NCI-H82 treated with DMSO at 0.1 percent for 48 hours (cell line): ENCODE measurements around the gene OR2AG1.
A peak's percentile ranks its signal among the peaks of the same experiment; 100 is the strongest.

ENCODE experiments used
- DNase-seq: peaks from one replicate; lab custom pipeline; 2025; ENCODE audit not compliant: unreplicated experiment; lab: John Stamatoyannopoulos, UW

The OR2AG1 gene, protein sequence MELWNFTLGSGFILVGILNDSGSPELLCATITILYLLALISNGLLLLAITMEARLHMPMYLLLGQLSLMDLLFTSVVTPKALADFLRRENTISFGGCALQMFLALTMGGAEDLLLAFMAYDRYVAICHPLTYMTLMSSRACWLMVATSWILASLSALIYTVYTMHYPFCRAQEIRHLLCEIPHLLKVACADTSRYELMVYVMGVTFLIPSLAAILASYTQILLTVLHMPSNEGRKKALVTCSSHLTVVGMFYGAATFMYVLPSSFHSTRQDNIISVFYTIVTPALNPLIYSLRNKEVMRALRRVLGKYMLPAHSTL

DNA sequence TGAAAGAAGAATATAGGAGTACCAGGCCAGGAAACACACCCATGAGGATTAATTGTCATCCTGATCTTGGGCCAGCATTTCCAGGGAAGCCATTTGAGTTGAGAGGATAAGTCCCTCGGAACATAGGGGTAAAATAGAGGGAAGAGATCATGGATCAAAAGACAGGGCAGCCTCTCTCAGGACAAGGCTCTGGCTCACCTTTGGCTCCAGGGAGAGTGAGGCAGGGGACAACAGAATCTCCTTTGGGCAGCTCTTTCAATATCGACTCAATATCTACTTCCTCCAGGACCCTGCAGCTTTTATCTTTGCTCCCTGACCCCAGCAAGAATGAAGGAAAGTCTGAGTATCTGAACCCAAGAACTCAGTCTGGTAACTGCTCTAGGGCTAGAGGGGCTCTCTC lies at the start of gene OR2AG1:
Gene OR2AG1 (plus strand): TSS at position 301 of the 400 bp plus-strand sequence. CDS start 2,018 bp downstream, outside the sequence.
- no peak for DNase-seq

- no peak for DNase-seq
These were observed 49.2 kb upstream of the OR2AG1 start for GRCh38 chr11:6733326-6734275.

GRCh38 chr11:6734616-6735015 lies 48.2 kb upstream of the OR2AG1 start:
- no peak for DNase-seq

DNA sequence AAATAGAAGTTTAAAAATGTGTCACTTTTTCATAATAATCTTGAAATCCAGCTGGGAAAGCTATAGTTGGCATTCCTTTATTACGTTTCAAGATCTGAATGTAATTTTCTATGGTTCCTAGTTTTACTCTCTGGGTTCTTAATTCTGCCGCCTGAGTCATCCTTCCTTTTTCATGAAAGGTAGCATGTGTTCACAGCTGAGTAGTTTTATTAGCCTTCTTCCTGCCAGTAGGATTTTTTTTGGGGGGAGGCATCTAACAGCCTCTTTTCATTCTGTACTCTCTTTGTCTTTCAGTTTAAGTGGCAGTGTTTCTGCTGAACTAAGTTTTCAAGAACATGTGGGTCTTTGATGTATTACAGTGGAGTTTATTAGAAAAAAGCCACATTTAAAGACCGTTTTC lies 47.5 kb upstream of the OR2AG1 start:
- no peak for DNase-seq

DNA sequence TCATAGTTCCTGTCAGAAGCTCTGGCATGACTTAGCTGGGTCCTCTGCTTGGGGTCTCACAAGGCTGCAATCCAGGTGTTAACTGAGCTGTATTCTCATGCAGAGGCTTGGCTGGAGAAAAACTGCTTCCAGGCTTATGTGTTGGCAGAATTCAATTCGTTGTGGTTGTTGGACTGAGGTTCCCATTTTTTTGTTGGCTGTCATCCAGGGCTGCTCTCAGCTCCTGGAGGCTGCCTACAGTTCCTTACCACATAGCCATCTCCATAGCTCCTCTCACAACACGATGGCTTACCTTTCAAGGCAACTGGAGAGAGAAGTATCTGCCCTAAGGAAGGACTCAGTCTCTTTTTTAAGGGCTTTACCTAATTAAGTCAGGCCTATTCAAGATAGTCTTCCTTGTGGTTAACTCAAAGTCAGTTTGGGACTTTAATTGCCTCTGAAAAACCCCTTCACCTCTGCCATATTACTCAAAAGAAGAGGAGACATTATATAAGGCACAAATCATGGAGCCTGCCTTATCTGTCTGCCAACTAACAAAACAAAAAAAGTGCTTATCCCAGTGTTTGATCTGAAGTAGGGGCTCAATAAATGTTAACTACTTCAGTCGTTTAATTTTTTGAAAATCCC lies 46.2 kb upstream of the OR2AG1 start:
- no peak for DNase-seq

GRCh38 chr11:6737872-6738466 lies 44.9 kb upstream of the OR2AG1 start:
- no peak for DNase-seq

- no peak for DNase-seq
These were observed 44.2 kb upstream of the OR2AG1 start for GRCh38 chr11:6738590-6738989.

- DNase-seq, result no peak
These were observed 40.6 kb upstream of the OR2AG1 start for GRCh38 chr11:6742260-6742659.

DNA sequence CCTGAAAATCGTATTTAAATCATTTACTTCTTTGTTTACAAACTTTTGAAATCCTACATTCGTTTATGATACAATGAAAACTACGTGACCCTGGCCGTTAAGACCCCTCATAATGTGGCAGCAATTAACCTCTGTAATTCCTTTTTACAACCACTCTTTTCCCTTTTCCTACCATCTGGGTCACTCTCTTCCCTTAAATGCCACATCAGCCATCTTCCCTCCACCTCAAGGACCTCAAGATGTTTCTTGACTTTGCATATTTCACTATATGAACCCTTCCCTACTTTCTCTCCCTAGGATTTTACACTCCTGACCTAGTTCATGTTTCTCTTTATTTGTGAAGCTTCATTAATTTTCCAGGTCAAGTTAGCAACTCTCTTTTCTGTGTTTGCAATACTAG lies 37.8 kb upstream of the OR2AG1 start:
- no peak for DNase-seq

DNA sequence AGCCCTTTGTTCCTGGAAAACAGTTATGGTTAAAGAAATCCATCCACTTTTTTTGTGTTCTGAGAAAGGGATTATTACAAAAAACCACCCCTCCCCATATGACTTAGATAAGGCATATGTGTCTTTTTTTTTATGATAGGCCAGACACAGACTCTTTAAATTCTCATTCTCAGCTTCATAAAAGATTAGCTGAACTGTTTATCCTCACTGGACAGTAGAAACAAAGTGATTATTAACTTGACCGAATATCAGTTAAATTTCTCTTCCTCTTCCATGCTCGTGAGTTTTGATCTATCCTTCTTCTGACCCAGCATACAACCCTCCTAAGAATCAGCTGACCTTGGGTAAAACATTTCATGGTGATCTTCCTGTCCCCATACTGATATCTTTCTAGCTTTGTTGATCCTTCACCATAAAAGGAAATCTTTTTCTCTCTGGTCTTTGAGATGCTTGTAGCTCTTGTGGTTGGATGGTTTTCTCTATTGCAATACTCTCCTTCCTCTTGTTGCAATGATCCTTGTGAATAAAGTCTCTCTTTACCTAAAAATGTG lies 37.3 kb upstream of the OR2AG1 start:
- DNase-seq, result no peak

- DNase-seq, result no peak
These were observed 36.7 kb upstream of the OR2AG1 start for GRCh38 chr11:6746086-6746618.

DNA sequence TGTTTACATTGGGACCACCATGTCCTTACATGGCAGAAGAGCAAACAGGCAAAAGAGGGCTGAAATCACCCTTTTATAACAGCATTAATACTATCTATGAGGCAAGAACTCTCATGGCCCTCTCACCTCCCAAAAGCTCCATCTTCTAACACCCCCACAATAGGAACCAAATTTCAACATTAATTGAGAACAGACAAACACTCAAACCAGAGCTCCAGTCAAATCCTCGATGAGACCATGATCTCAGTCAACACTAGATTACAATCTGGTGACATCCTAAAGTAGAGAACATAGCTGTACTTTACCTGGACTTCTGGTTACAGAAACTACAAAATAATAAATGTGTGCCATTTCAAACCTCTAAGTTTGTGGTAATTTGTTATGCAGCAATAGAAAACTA lies 36.2 kb upstream of the OR2AG1 start:
- no peak for DNase-seq

GRCh38 chr11:6747097-6747668 lies 35.6 kb upstream of the OR2AG1 start:
- DNase-seq, result no peak

GRCh38 chr11:6755303-6755952 lies 27.4 kb upstream of the OR2AG1 start:
- DNase-seq, result no peak

DNA sequence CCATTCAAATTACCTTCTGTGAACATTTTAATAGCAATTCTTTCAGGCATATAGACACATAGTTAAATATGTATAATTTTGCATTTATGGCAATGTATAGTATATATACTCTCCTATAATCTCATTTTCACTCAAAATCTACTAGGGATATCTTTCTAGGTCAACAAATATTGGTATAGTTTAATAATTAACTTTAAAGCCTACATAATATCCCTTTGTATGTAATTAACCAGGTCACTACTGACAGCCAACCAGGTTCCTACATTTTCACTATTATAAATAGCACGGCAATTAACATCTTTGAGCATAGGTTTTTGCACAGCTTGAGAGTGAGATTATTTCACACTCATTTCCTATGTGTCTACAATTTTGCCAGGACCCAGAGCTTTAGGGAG lies 26.9 kb upstream of the OR2AG1 start:
- no peak for DNase-seq

GRCh38 chr11:6757373-6757967 lies 25.4 kb upstream of the OR2AG1 start:
- DNase-seq, result peak; percentile 22

DNA sequence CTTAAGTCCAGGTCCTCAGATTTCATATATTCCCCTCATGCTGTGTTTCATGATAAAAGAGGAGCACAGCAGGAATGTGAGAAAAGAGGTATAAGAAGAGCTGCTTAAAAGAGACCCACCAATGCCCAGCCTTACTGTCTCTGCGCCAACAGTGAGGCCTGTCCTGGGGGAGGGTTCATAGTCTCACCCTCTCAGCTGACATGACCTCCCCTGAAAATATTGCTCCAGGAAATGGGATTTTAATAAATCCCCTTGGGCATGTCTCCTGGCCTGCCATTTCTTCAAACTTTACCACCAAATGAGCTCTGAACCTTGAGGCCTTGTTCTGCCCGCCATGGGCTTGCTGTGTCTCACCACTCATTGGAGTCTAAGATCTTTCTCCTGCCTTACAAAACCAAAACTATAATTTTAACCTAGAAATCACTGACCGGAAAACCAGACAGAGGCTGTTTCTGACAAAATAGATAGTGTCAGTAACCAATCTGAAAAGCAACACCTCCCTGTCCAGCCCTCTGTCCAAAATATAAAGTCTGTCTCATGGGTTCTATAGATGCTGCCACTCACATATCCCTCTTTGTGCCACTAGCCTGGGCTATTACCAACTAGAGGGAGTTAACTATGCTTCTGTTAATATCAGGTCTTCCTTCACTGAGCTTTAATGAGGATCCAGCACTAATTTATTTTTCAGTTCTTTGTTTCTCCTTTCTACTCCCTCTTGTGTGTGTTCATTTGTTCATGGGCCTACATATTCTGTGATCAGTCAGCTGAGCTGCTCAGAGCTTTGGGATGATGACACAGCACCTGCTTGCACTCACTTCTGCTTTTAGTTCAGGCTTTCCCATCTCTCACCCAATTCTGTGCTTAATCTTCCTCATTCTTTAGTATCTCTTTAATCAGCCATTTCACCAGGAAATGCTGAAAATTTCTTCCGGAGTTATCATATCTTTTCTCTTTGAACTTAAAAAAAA lies 10.6 kb upstream of the OR2AG1 start, which contains the start of gene OR2AG2:
Gene OR2AG2 (minus strand): TSS at position 51 of the 968 bp plus-strand sequence. CDS start 3,019 bp downstream, outside the sequence.
- no peak for DNase-seq

DNA sequence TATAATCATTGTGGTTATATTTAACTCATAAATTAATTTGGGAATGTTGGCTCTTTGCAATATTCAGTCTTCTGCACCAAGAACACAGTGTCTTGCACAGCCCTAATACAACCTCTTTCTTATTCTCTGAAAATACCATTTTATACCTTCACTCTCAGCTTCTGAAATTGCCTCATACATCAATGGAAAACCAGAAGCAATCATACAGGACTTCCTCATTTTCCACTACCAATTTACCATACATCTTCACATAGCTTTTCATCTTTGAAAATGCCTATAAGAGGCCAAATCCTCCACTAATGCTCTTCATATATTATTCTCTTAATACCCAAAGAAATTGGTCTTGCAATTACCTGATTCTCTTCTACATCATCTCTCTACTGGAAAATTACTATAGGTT lies 4.3 kb upstream of the OR2AG1 start:
- DNase-seq, result no peak
